ENCODE data around the gene CDH11. TPM values are rescaled to one million over a fixed set of nuclear protein-coding genes. Genes with fewer than 3 reads are reported as not detected.
A peak's percentile ranks its signal among the peaks of the same experiment; 100 is the strongest.

The CDH11 gene
- total RNA-seq, 1 donor from 2014 or later = 82.1 TPM

DNA sequence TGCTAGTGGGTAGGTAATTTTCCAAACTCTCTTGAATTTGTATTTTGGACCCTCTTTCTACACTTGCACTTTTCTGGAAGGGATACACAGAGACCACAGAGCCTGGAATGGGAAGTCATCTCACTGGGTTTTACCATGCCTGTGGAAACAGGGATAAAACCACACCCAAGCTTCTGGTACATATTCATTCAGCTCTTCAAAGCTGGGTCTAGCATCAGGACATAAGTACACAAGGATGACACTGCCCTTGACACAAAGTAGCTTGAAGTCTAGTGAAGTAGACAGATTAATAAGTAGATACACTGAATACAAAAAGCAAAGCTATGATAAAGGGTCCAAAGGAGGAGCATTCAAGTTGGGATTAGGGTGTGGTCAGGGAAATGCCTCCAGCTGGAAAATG is 118.2 kb downstream of the CDH11 start:
- TF ChIP-seq, protein P1, sequence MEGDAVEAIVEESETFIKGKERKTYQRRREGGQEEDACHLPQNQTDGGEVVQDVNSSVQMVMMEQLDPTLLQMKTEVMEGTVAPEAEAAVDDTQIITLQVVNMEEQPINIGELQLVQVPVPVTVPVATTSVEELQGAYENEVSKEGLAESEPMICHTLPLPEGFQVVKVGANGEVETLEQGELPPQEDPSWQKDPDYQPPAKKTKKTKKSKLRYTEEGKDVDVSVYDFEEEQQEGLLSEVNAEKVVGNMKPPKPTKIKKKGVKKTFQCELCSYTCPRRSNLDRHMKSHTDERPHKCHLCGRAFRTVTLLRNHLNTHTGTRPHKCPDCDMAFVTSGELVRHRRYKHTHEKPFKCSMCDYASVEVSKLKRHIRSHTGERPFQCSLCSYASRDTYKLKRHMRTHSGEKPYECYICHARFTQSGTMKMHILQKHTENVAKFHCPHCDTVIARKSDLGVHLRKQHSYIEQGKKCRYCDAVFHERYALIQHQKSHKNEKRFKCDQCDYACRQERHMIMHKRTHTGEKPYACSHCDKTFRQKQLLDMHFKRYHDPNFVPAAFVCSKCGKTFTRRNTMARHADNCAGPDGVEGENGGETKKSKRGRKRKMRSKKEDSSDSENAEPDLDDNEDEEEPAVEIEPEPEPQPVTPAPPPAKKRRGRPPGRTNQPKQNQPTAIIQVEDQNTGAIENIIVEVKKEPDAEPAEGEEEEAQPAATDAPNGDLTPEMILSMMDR (IDR thresholded peaks at IDR 0.05; ENCODE audit: insufficient read depth, low read length, severe bottlenecking) = no peak
- FAIRE-seq = no peak
- Histone ChIP-seq H3K27me3 (ENCODE audit: control insufficient read depth, insufficient read depth, low read length) (no peaks in the 10 kb centered on the region), H3K4me3 (ENCODE audit: low read depth, low read length) (no peak overlapping the region), H3K36me3 (ENCODE audit: control insufficient read depth, insufficient read depth, low read length) (peaks cover 1% of the 10 kb centered on the region)
- no peak for DNase-seq (ENCODE audit: low read depth)

DNA sequence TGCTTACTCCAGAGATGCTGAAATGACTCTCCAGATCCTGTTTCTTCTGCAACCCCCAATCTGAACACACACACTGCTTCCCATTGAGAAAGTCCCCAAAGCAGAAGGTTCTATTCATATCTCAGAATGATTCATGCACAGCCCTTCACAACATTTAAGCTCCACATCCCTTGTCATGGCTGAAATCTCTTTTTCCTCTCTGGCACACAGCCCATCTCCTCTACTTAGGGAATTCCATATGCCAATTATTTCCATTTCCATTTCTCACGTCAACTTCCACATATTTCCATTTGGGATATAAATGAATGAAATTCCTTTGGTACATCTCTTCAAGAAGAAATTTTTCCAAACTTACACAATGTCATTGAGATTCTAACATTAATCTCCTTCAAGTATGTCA is 119.6 kb downstream of the CDH11 start:
- H3K4me3 ChIP-seq (ENCODE audit: low read depth, low read length) = no peak overlapping the region
- no peaks in the 10 kb centered on the region for H3K27me3 ChIP-seq (ENCODE audit: control insufficient read depth, insufficient read depth, low read length)
- TF ChIP-seq, protein P1 (IDR thresholded peaks at IDR 0.05; ENCODE audit: insufficient read depth, low read length, severe bottlenecking) = no peak
- no peak for FAIRE-seq
- peak; percentile 34 for DNase-seq (ENCODE audit: low read depth)
- H3K36me3 ChIP-seq (ENCODE audit: control insufficient read depth, insufficient read depth, low read length) = peaks cover 1% of the 10 kb centered on the region

DNA sequence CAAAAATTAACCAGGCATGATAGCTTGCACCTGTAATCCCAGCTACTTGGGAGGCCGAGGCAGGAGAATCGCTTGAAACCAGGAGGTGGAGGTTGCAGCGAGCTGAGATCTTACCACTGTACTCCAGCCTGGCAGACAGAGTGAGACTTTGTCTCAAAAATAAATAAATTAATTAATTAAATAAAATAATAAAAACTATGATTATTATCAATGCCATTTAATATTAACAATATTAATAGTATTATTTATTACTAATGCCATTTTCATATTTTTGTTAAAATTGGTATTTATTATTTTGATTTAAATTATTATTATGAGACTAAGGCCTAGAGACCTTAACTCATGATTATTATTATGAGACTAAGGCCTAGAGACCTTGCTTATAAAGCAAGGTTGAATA is 121.2 kb downstream of the CDH11 start:
- FAIRE-seq (no peak), DNase-seq (ENCODE audit: low read depth) (no peak)
- no peak overlapping the region for H3K4me3 ChIP-seq (ENCODE audit: low read depth, low read length)
- no peaks in the 10 kb centered on the region for H3K27me3 ChIP-seq (ENCODE audit: control insufficient read depth, insufficient read depth, low read length)
- TF ChIP-seq, protein P1 (IDR thresholded peaks at IDR 0.05; ENCODE audit: insufficient read depth, low read length, severe bottlenecking) = no peak
- H3K36me3 ChIP-seq (ENCODE audit: control insufficient read depth, insufficient read depth, low read length) = no peaks in the 10 kb centered on the region

DNA sequence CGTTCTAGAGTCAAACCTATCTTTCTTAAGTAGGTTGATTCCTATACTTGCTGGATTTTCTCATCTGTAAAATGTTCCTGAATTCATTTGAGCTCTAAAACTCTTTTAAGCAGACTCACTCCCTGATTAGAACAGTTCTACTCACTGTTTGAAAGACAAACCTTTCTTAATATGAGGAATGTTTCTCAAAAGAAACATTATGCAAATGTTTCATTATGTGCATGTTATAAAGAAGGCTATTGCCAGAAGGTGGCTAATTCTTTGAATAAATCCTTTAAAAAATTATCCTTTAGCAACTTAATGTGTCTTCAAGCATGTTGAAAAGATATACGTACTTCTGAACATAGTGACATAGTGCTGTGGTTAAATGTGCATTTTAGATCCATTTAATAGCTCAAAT is 124.1 kb downstream of the CDH11 start:
- no peak for FAIRE-seq
- Histone ChIP-seq H3K36me3 (ENCODE audit: control insufficient read depth, insufficient read depth, low read length) (no peaks in the 10 kb centered on the region), H3K4me3 (ENCODE audit: low read depth, low read length) (no peak overlapping the region), H3K27me3 (ENCODE audit: control insufficient read depth, insufficient read depth, low read length) (no peaks in the 10 kb centered on the region)
- TF ChIP-seq, protein P1 (IDR thresholded peaks at IDR 0.05; ENCODE audit: insufficient read depth, low read length, severe bottlenecking) = no peak
- DNase-seq (ENCODE audit: low read depth) = no peak

DNA sequence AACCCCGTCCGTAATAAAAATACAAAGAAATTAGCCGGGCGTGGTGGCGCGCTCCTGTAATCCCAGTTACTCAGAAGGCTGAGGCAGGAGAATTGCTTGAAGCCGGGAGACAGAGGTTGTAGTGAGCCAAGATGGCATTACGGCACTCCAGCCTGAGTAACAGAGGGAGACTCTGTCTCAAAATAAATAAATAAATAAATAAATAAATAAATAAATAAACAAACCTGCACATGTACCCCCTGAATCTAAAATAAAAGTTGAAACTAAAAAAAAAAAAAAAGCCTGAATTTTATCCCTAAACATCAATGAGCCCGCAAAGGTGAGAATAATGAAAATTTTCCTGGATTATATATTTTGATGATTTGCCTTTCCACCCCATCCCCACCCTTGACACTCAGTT is 124.7 kb downstream of the CDH11 start:
- Histone ChIP-seq H3K4me3 (ENCODE audit: low read depth, low read length) (no peak overlapping the region), H3K36me3 (ENCODE audit: control insufficient read depth, insufficient read depth, low read length) (no peaks in the 10 kb centered on the region), H3K27me3 (ENCODE audit: control insufficient read depth, insufficient read depth, low read length) (no peaks in the 10 kb centered on the region)
- FAIRE-seq (no peak), DNase-seq (ENCODE audit: low read depth) (no peak)
- TF ChIP-seq, protein P1 (IDR thresholded peaks at IDR 0.05; ENCODE audit: insufficient read depth, low read length, severe bottlenecking) = no peak

DNA sequence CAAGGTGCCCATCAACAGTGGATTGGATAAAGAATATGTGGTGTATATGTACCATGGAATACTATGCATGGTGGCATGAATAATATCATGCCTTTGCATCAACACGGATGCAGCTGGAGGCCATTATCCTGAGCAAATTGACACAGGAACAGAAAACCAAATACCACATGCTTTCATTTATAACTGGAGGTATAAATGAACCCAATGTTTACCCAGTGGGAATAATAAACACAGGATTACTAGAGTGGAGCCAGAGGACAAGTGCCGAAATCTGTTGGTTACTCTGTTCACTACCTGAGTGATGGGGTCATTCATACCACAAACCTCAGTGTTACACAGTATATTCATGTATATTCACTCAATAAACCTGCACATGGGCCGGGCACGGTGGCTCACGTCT is 125.2 kb downstream of the CDH11 start:
- H3K36me3 ChIP-seq (ENCODE audit: control insufficient read depth, insufficient read depth, low read length) = no peaks in the 10 kb centered on the region
- TF ChIP-seq, protein P1 (IDR thresholded peaks at IDR 0.05; ENCODE audit: insufficient read depth, low read length, severe bottlenecking) = no peak
- H3K4me3 ChIP-seq (ENCODE audit: low read depth, low read length) = no peak overlapping the region
- no peak for FAIRE-seq
- no peaks in the 10 kb centered on the region for H3K27me3 ChIP-seq (ENCODE audit: control insufficient read depth, insufficient read depth, low read length)
- no peak for DNase-seq (ENCODE audit: low read depth)

All from bronchial epithelial cell (primary cell).